HG03280 (cell line): ENCODE data around the gene NUP214.
"Not testable (repeated sequence)": the region's sequence is repeated elsewhere in the genome, so short reads cannot be mapped to it uniquely, and the experiment has no call there.

Experiments used
- ATAC-seq: cut with Tn5 transposase; IDR thresholded peaks from one replicate; pipeline ENCODE4 v1.9.1; 2021; ENCODE audit warnings: mild to moderate bottlenecking, moderate library complexity; ENCODE audit not compliant: unreplicated experiment

The NUP214 gene

GRCh38 chr9:131191032-131191431 is 65.6 kb downstream of the NUP214 start:
- not testable (repeated sequence) for ATAC-seq

GRCh38 chr9:131191857-131192256 is 66.5 kb downstream of the NUP214 start:
- no peak for ATAC-seq

- no peak for ATAC-seq
Measured at GRCh38 chr9:131193051-131193450, 67.7 kb downstream of the NUP214 start.

GRCh38 chr9:131194762-131195161 is 69.4 kb downstream of the NUP214 start:
- ATAC-seq, result no peak

- ATAC-seq, result no peak
Measured at GRCh38 chr9:131197160-131197911, 72.0 kb downstream of the NUP214 start.

- ATAC-seq, result no peak
Measured at GRCh38 chr9:131198041-131198715, 72.8 kb downstream of the NUP214 start.

GRCh38 chr9:131201856-131202255 is 76.5 kb downstream of the NUP214 start:
- ATAC-seq, result no peak

GRCh38 chr9:131203431-131204218 is 78.2 kb downstream of the NUP214 start:
- no peak for ATAC-seq

GRCh38 chr9:131204285-131204684 is 78.9 kb downstream of the NUP214 start:
- ATAC-seq, result no peak

GRCh38 chr9:131206495-131206894 is 81.1 kb downstream of the NUP214 start:
- no peak for ATAC-seq

- not testable (repeated sequence) for ATAC-seq
Measured at GRCh38 chr9:131211920-131212319, 86.5 kb downstream of the NUP214 start.

GRCh38 chr9:131214286-131214856 is 89.0 kb downstream of the NUP214 start:
- no peak for ATAC-seq

GRCh38 chr9:131214876-131215275 is 89.5 kb downstream of the NUP214 start:
- no peak for ATAC-seq

GRCh38 chr9:131216806-131217205 is 91.4 kb downstream of the NUP214 start:
- no peak for ATAC-seq

- ATAC-seq, result no peak
Measured at GRCh38 chr9:131217331-131218031, 92.1 kb downstream of the NUP214 start.

GRCh38 chr9:131218370-131218769 is 93.0 kb downstream of the NUP214 start:
- no peak for ATAC-seq

- ATAC-seq, result no peak
Measured at GRCh38 chr9:131220485-131220884, 95.1 kb downstream of the NUP214 start.

- ATAC-seq, result no peak
Measured at GRCh38 chr9:131222460-131222859, 97.1 kb downstream of the NUP214 start.

- no peak for ATAC-seq
Measured at GRCh38 chr9:131226226-131226625, 100.8 kb downstream of the NUP214 start.

GRCh38 chr9:131227112-131227958 is 101.9 kb downstream of the NUP214 start:
- no peak for ATAC-seq
